SK-N-MC (cell line): ENCODE measurements around the gene CLEC2L.

ENCODE experiments used
- EZH2 ChIP-seq: fragments of 200-600 bp; sonication (generic); IDR thresholded peaks from one replicate; pipeline ENCODE4 v1.6.1; 2017; ENCODE audit warnings: antibody characterized with exemption
- FOXP2 ChIP-seq: optimal IDR thresholded peaks from 2 replicates; pipeline ENCODE3; 2011; ENCODE audit warnings: mild to moderate bottlenecking, moderate library complexity; ENCODE audit not compliant: insufficient read depth; ENCODE audit errors: extremely low read length, control extremely low read depth

DNA sequence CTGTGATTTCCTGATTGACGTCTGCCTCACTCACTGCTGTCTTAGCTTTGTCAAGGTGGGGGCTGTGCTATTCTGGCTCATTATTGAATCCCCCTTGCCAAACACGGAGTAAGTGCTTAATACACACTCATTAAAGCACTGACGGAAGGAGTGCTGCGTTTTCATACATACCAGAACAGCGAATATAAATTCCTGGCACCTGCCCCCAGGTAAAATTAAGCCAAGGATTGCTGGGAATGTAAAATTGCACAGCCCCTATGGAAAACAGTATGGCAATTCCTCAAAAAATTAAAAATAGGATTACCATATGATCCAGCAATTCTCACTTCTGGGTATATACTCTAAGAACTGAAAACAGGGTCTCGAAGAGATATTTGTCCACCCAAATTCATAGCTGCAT, 46.6 kb upstream of the CLEC2L start:
- no peak for TF ChIP-seq EZH2
- no peak for TF ChIP-seq FOXP2
